GM12872 (cell line): ENCODE data around the gene TTC32.

Experiments used
- TF ChIP-seq, protein P1 (sequence below): IDR thresholded peaks from 3 replicates; pipeline ENCODE4 v1.5.1; 2011; ENCODE audit warnings: low read depth, mild to moderate bottlenecking, low read length, moderate library complexity; ENCODE audit not compliant: insufficient read depth

TTC32 gene

DNA sequence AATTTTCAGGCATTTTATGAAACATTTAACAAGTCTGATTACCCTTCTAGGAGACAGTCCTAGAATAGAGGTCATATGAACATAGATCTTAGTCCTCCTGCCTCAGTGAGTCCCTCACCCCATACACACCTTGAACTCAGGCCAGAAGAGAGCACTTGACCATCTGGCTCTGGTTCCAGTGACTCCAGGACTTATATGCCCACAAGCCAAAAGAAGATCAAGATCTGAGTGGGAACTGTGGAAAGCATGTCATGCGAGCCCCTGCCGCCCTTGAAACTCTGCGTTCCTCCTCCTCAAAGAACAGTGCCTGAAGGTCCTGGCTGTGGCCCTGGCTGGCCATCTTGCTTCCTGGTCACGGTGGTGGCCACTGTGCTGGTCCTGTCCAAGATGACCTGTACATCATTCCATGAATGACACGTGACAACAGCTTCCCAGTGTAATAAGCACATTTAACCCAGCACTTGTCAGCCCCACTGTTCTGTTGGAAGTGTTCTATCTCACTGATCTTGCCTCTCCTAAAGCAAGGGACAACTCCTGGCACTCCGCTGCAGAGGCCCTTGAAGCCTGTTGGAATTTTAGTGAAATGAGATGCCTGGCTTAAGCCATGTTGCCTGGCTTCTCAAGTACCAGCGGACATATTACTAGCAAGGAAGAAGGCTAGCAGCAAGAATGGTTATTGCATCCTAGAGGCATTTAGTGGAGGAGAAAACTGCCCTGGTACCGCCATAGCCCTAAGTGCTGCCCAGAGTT is 17.6 kb downstream of the TTC32 start:
- TF ChIP-seq, protein P1, sequence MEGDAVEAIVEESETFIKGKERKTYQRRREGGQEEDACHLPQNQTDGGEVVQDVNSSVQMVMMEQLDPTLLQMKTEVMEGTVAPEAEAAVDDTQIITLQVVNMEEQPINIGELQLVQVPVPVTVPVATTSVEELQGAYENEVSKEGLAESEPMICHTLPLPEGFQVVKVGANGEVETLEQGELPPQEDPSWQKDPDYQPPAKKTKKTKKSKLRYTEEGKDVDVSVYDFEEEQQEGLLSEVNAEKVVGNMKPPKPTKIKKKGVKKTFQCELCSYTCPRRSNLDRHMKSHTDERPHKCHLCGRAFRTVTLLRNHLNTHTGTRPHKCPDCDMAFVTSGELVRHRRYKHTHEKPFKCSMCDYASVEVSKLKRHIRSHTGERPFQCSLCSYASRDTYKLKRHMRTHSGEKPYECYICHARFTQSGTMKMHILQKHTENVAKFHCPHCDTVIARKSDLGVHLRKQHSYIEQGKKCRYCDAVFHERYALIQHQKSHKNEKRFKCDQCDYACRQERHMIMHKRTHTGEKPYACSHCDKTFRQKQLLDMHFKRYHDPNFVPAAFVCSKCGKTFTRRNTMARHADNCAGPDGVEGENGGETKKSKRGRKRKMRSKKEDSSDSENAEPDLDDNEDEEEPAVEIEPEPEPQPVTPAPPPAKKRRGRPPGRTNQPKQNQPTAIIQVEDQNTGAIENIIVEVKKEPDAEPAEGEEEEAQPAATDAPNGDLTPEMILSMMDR = no peak

DNA sequence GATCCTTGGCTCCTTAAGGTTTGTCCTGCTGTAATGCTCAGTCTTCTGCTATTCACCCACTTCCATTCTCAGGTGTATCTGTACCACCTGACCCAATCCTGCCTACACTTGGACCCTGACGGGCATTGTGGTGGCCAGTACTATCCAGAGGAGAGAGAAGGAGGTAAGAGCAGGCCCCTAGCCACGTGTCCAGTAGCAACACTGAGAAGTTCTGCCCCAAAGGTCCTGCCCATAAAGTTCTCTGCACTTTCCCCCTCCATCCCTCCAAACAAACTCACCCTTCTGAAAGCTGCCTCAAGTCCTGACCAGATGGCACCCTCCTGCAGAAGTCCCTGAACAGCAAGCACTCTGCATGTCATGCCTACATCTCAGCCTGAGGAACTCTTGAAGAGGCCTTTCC is 18.3 kb downstream of the TTC32 start:
- TF ChIP-seq, protein P1 = no peak

DNA sequence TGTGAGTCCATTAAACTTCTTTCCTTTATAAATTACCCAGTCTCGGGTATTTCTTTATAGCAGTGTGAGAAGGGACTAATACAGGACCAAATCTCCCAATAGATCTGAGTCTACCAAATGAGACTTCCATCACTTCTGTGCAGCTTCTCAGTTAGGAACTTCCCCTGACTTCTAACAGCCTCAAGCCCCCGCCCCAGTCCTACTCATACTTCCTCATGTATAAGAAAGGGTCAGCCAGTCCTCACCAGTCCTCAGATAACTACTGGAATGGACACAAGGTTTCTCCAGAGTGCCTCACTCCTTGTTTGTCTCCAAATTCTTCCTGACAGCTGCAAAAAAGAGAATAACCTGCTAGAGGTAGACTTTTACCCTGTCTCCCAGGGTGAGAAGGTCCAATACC is 19.5 kb downstream of the TTC32 start:
- TF ChIP-seq, protein P1 = no peak

DNA sequence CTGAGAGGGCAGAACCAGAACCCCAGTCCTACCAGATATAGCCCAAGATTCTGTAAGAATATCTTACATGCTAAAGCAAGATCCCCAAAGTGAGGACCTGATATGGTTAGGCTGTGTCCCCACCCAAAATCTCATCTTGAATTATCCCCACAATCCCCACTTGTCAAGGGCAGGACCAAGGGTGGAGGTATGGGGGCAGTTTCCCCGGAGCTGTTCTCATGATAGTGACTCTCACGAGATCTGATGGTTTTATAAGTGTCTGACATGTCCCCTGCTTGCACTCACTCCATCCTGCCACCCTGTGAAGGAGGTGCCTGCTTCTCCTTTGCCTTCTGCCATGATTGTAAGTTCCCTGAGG is 19.9 kb downstream of the TTC32 start:
- TF ChIP-seq, protein P1 = no peak

DNA sequence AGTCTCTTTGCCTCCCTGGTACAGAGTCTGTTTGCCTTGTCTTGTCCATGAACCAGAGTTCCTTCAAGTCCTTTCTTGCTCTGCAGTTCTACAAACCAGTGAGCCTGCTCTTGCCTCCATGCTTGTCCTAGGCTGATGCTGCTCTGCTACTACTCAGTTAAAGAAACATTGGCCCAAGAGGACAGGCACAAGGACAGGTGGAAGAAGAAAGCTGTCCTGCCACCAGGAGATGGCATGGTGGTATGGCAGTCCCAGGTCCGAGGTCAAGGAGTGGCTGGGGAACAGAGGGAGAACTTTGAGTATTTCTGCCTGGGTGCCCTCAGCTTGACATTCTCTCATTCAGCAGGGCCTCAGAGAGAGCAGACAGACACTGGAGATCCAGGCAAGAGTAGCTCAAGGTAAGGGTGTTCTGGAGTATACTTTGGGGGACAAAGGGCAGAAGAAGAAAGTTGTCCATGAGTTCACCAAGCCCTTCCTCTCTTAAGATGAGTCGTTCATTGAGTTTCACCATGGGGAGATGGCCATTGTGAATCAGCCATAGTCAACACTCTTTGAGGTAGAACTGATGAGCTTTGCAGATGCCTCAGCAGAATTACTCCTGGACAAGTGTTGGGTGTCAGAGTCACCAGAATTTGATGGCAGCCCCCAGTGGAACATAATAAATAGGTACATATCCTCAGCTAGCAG is 20.4 kb downstream of the TTC32 start:
- TF ChIP-seq, protein P1 = no peak

DNA sequence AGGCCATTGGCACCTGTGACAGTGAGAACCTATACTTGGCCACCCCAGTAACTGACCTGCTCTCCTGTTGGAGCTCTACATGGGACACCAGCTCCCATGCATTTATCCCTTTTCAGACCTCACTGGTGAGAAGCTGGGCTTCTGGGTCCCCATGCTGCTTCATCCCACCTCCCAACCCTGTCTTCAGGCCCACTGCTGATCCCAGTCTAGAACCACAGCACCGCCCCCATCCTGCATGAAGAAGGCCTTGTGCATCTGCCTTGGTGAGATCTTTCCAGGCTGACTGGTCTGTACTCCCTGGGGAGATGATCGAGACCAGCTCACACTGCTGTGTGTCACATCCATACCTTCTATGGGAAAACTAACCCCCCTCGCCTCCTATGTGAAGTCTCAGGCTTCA is 22.7 kb downstream of the TTC32 start:
- TF ChIP-seq, protein P1 = no peak

DNA sequence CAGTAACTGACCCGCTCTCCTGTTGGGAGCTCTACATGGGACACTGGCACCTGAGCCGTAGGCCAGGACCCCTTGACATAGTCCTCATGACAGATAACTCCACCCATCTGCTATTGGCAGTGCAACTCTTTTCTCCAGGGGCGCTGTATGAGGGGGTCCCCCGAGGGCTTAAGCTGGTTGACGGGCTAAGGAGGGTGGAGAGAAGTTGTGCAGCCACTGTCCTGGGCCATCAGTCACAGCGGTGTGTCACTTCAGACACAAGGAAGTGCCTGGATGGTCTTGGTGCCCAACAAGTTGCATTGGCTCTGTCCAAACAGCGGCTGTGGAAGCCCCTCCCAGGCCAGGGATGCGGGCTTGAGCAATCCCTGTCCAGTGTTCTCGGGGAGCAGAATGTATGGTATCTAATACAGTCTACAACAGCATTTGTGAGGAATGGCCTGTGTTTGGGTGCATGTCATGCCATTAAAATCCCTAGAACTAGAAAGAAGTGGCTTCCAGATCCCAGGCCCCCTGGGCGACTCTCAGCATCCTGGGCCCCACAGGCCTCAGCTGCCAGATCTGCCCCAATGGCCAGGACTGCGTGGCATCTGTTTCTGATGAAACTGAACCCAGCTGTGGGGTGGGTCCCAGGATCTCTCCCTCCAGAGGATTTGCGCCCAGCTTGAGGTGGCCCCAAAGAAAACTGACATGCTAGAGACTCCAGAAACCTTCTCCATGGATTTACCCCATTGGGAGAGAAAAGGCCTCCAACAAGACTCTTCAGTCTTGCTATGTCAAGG is 23.3 kb downstream of the TTC32 start:
- TF ChIP-seq, protein P1 = no peak
